Mesendoderm (in vitro differentiated cells): ENCODE data around the gene SPATA21.

ENCODE experiments used
- DNase-seq: peaks from one replicate; pipeline ENCODE4 v3.0.0; 2013
- H2AK5ac ChIP-seq: 2 replicates; pipeline ENCODE4 v1.6.1; 2013; ENCODE audit warnings: low read length, inconsistent platforms
- H2BK120ac ChIP-seq: 2 replicates; pipeline ENCODE4 v1.6.1; 2013; ENCODE audit warnings: low read depth, mild to moderate bottlenecking, low read length, moderate library complexity, mixed read lengths
- H2BK15ac ChIP-seq: replicated peaks from 2 replicates; pipeline ENCODE4 v1.6.1; 2013; ENCODE audit warnings: low read depth, mild to moderate bottlenecking, moderate library complexity
- H2BK5ac ChIP-seq: 2 replicates; pipeline ENCODE4 v1.6.1; 2013; ENCODE audit warnings: low read length, inconsistent platforms
- H3K18ac ChIP-seq: 2 replicates; pipeline ENCODE4 v1.6.1; 2013; ENCODE audit warnings: mild to moderate bottlenecking, low read length, mixed read lengths
- H3K23ac ChIP-seq: one replicate; pipeline ENCODE4 v1.6.1; 2013; ENCODE audit warnings: low read length
- H3K27ac ChIP-seq: 2 replicates; pipeline ENCODE4 v1.5.1; 2013; ENCODE audit warnings: low read depth, mild to moderate bottlenecking, inconsistent platforms, low read length, moderate library complexity
- H3K27me3 ChIP-seq: 2 replicates; pipeline ENCODE4 v1.6.1; 2013; ENCODE audit warnings: low read length, control low read depth, mild to moderate bottlenecking, inconsistent platforms; ENCODE audit not compliant: insufficient read depth, poor library complexity
- H3K36me3 ChIP-seq: 2 replicates; pipeline ENCODE4 v1.6.1; 2013; ENCODE audit warnings: low read length, inconsistent platforms; ENCODE audit not compliant: control insufficient read depth, insufficient read depth
- H3K4ac ChIP-seq: one replicate; pipeline ENCODE4 v1.6.1; 2013; ENCODE audit warnings: low read depth, mild to moderate bottlenecking, low read length, moderate library complexity
- H3K4me1 ChIP-seq: 2 replicates; pipeline ENCODE4 v1.6.1; 2013; ENCODE audit warnings: low read depth, low read length, inconsistent platforms; ENCODE audit not compliant: control insufficient read depth
- H3K4me2 ChIP-seq: 2 replicates; pipeline ENCODE4 v1.6.1; 2013; ENCODE audit warnings: low read length
- H3K4me3 ChIP-seq: 2 replicates; pipeline ENCODE4 v1.5.1; 2013; ENCODE audit warnings: mild to moderate bottlenecking, low read length
- H3K56ac ChIP-seq: one replicate; pipeline ENCODE4 v1.6.1; 2013; ENCODE audit warnings: low read length
- H3K79me1 ChIP-seq: 2 replicates; pipeline ENCODE4 v1.6.1; 2013; ENCODE audit warnings: low read length, inconsistent platforms
- H3K79me2 ChIP-seq: 2 replicates; pipeline ENCODE4 v1.6.1; 2013; ENCODE audit warnings: mild to moderate bottlenecking, low read length; ENCODE audit not compliant: control insufficient read depth, insufficient read depth
- H3K9ac ChIP-seq: 2 replicates; pipeline ENCODE4 v1.6.1; 2013; ENCODE audit warnings: low read length, inconsistent platforms
- H4K5ac ChIP-seq: one replicate; pipeline ENCODE4 v1.6.1; 2013; ENCODE audit warnings: low read length
- H4K8ac ChIP-seq: one replicate; pipeline ENCODE4 v1.6.1; 2013; ENCODE audit warnings: low read depth, mild to moderate bottlenecking, control low read depth, low read length, moderate library complexity
- WGBS: extraction: QIAGEN DNeasy Blood & Tissue Kit; methylation state at CpG from one replicate; pipeline ENCODE4 v1.1.7; 2013; ENCODE audit warnings: low lambda C conversion rate, missing lambda C conversion rate; ENCODE audit not compliant: insufficient coverage; ENCODE audit errors: extremely low coverage; 5-methylcytosine and 5-hydroxymethylcytosine counted together

The SPATA21 gene

DNA sequence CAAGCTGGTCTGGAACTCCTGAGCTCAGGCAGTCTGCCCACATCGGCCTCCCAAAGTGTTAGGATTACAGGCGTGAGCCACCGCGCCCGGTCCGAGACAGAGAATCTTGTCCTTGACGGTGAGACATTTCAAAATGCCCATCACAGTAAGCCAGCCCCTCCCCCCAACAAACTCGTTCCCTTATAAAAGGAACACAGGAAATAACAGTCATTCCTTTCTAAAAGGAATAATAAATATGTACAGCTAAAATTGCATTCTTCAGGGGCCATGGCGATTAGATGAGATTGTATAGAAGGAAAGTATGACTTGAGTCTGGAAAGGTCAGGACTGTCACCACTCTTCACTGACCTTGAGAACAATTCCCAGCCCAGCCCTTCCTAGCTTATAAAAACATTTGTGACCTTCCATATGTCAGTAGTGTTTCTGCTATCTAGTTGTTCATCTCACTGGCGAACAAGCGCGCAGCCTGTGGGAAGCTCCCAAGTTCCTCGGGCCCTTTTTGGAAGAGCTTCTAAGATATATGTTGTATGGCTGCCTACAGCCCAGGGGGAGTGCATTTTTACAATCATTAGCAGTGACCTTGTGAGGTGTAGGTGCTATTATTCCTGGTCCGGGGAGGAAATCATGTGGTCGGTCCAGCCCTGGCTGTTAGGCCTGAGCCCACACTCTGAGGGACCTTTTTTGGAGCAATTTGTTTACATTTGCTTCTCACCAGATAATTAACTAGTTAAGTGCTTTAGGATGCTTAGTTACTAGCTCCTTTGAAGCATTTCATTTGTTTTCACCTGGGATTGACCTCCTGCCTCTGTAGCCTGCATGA, 61.5 kb downstream of the SPATA21 start:
- WGBS: no CpG with 5 or more reads among the region's 15 CpGs
- Histone ChIP-seq H3K9ac (no peak overlapping the region), H3K27ac (no peak overlapping the region), H3K18ac (no peak overlapping the region), H2BK15ac (no peak overlapping the region), H3K79me2 (peaks cover 84% of the 10 kb centered on the region), H3K23ac (no peak overlapping the region), H2BK5ac (no peak overlapping the region), H4K5ac (no peak overlapping the region), H4K8ac (no peak overlapping the region), H3K4ac (no peak overlapping the region), H3K4me1 (peaks cover 5% of the 10 kb centered on the region), H3K56ac (no peak overlapping the region), H3K4me3 (no peak overlapping the region), H3K79me1 (peaks cover 18% of the 10 kb centered on the region), H2AK5ac (no peak overlapping the region), H3K4me2 (no peak overlapping the region), H3K27me3 (no peaks in the 10 kb centered on the region), H2BK120ac (no peak overlapping the region), H3K36me3 (no peaks in the 10 kb centered on the region)
- DNase-seq: no peak

DNA sequence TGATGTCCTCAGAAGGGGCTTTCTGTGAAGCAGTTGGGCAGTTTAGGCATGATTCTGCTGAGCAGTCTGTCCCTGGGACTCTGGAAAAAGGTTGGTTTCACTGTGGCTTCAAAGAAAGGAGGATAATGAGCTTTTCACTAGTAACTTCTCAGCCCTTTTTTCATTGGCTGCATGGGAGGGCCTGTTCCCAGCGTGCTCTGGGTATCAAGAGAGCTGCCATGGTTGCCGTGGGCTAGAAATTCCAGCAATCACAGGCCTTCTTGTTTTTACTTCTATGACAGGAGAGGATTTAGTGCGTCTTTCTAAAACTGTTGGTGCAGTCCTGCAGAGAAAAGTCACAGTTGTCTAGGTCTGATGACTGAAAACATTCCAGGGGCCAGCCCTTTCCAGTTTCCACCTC, 63.0 kb downstream of the SPATA21 start:
- Histone ChIP-seq H3K4me3 (no peak overlapping the region), H3K23ac (no peak overlapping the region), H3K79me2 (peaks cover 84% of the 10 kb centered on the region), H3K9ac (no peak overlapping the region), H2BK120ac (no peak overlapping the region), H2AK5ac (no peak overlapping the region), H3K18ac (no peak overlapping the region), H3K4ac (no peak overlapping the region), H3K79me1 (peaks cover 20% of the 10 kb centered on the region), H3K36me3 (no peaks in the 10 kb centered on the region), H2BK5ac (no peak overlapping the region), H3K27ac (no peak overlapping the region), H3K56ac (no peak overlapping the region), H3K4me2 (no peak overlapping the region), H4K8ac (no peak overlapping the region), H2BK15ac (no peak overlapping the region), H4K5ac (no peak overlapping the region), H3K4me1 (peaks cover 5% of the 10 kb centered on the region), H3K27me3 (no peaks in the 10 kb centered on the region)
- no CpG with 5 or more reads among the region's 3 CpGs for WGBS
- DNase-seq: no peak

DNA sequence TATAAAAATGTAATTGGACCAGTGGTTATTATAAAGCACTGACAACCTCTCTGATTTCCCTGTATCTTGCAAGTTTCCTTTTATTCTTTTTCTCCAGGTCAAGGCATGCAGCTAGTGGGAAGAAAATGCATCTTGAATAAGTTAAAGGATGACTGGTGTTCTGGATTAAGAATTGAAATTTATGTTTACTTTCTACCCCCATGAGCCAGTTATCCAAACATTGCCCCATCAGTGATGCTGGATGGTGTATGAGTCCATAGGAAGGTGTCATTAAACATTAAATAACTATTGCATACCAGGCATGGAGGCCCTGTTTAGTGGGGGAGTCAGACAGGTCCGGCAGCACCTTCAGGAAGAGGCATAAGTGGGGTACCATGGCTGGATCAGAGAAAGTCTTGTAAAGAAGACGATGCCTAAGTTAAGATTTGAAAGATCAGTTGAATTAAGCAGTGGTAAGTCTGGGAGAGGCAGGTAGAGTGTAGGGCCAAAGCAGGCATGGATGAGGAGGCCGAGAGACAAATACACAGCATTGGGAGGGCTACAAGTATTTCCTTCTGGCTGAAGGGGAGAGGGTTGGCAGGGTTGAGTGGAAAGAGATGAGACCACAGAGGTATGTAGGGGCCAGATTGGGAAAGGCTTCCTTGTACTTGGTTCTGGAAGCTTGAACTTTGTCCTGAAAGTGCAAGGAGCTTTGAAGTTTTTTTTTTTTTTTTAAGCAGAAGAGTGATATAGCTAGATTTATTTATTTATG, 64.5 kb downstream of the SPATA21 start:
- Histone ChIP-seq H2BK15ac (no peak overlapping the region), H3K18ac (no peak overlapping the region), H3K4ac (no peak overlapping the region), H4K5ac (no peak overlapping the region), H3K9ac (no peak overlapping the region), H3K23ac (no peak overlapping the region), H2BK120ac (no peak overlapping the region), H2BK5ac (no peak overlapping the region), H2AK5ac (no peak overlapping the region), H3K79me1 (peaks cover 17% of the 10 kb centered on the region), H4K8ac (no peak overlapping the region), H3K4me2 (no peak overlapping the region), H3K27ac (no peak overlapping the region), H3K79me2 (peaks cover 83% of the 10 kb centered on the region), H3K27me3 (no peaks in the 10 kb centered on the region), H3K4me3 (no peak overlapping the region), H3K36me3 (no peaks in the 10 kb centered on the region), H3K56ac (no peak overlapping the region), H3K4me1 (peaks cover 9% of the 10 kb centered on the region)
- no peak for DNase-seq
- WGBS: no CpG with 5 or more reads among the region's 3 CpGs

DNA sequence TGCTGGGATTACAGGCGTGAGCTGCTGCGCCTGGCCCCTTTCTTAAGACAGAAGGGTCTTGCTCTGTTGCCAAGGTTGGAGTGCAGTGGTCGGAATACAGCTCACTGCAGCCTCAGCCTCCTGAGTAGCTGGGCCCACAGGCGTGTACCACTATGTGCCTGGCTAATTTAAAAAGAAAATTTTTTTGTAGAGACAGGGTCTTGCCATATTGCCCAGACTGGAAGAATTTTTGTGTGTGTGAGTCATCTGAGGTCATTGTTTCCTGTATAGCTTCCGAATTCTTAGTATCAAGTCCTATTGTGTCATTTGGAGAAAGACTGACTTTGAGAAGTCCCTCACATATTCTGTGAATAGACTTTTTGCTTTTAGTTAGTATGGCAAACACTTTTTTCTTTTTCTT, 65.5 kb downstream of the SPATA21 start:
- H3K4me1 ChIP-seq: peaks cover 9% of the 10 kb centered on the region
- no peaks in the 10 kb centered on the region for H3K27me3 ChIP-seq
- no peaks in the 10 kb centered on the region for H3K36me3 ChIP-seq
- no peak overlapping the region for H2AK5ac ChIP-seq
- H3K79me2 ChIP-seq: peaks cover 74% of the 10 kb centered on the region
- H3K9ac ChIP-seq: no peak overlapping the region
- no peak overlapping the region for H4K5ac ChIP-seq
- no peak overlapping the region for H3K18ac ChIP-seq
- no peak overlapping the region for H2BK120ac ChIP-seq
- peaks cover 14% of the 10 kb centered on the region for H3K79me1 ChIP-seq
- H3K27ac ChIP-seq: no peak overlapping the region
- no CpG with 5 or more reads among the region's 5 CpGs for WGBS
- no peak for DNase-seq
- no peak overlapping the region for H3K23ac ChIP-seq
- H3K56ac ChIP-seq: no peak overlapping the region
- no peak overlapping the region for H4K8ac ChIP-seq
- no peak overlapping the region for H2BK15ac ChIP-seq
- no peak overlapping the region for H2BK5ac ChIP-seq
- no peak overlapping the region for H3K4ac ChIP-seq
- H3K4me2 ChIP-seq: no peak overlapping the region
- H3K4me3 ChIP-seq: no peak overlapping the region

DNA sequence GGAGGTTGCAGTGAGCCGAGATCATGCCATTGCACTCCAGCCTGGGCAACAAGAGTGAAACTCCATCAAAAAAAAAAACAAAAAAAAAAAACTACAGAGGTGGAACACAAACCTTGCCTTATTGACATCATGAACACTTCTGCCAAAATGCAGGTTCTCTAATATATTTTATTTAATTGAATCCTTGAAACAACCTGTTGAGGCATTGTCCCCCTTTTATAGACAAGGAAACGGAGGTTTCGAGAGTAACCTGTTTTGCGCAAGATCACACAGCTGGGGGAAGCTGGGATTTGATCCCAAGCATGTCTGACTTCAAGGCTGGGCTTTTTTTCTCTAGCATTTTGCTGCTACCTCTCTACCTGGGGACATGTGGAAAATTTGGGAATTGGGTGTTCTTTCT, 67.4 kb downstream of the SPATA21 start:
- Histone ChIP-seq H3K27ac (no peak overlapping the region), H3K4me3 (no peak overlapping the region), H2BK120ac (no peak overlapping the region), H4K5ac (no peak overlapping the region), H3K18ac (no peak overlapping the region), H3K36me3 (no peaks in the 10 kb centered on the region), H2AK5ac (no peak overlapping the region), H4K8ac (no peak overlapping the region), H2BK5ac (no peak overlapping the region), H3K56ac (no peak overlapping the region), H2BK15ac (no peak overlapping the region), H3K79me1 (peaks cover 8% of the 10 kb centered on the region), H3K4me1 (peaks cover 4% of the 10 kb centered on the region), H3K79me2 (peaks cover 57% of the 10 kb centered on the region), H3K4ac (no peak overlapping the region), H3K23ac (no peak overlapping the region), H3K9ac (no peak overlapping the region), H3K27me3 (no peaks in the 10 kb centered on the region), H3K4me2 (no peak overlapping the region)
- no CpG with 5 or more reads among the region's 4 CpGs for WGBS
- no peak for DNase-seq
